ENCODE measurements around the gene OLFML3. TPM values are rescaled to one million over a fixed set of nuclear protein-coding genes. Genes with fewer than 3 reads are reported as not detected.

Gene OLFML3
- total RNA-seq, 1 donor from 2014 or later: 43.5 TPM

- DNase-seq (ENCODE audit: low spot score): no peak
Measured at GRCh38 chr1:113949007-113949406, 30.3 kb upstream of the OLFML3 start.

GRCh38 chr1:113950908-113951307 is 28.4 kb upstream of the OLFML3 start:
- DNase-seq (ENCODE audit: low spot score): no peak

GRCh38 chr1:113951719-113952118 is 27.6 kb upstream of the OLFML3 start:
- no peak for DNase-seq (ENCODE audit: low spot score)

- no peak for DNase-seq (ENCODE audit: low spot score)
Measured at GRCh38 chr1:113957984-113958383, 21.3 kb upstream of the OLFML3 start.

GRCh38 chr1:113958691-113959090 is 20.6 kb upstream of the OLFML3 start:
- no peak for DNase-seq (ENCODE audit: low spot score)

GRCh38 chr1:113963281-113963906 is 15.9 kb upstream of the OLFML3 start:
- DNase-seq (ENCODE audit: low spot score): no peak

GRCh38 chr1:113965703-113966412 is 13.4 kb upstream of the OLFML3 start:
- no peak for DNase-seq (ENCODE audit: low spot score)

GRCh38 chr1:113972954-113973353 is 6.3 kb upstream of the OLFML3 start:
- DNase-seq (ENCODE audit: low spot score): no peak

- DNase-seq (ENCODE audit: low spot score): no peak
Measured at GRCh38 chr1:113975211-113975895, 3.9 kb upstream of the OLFML3 start.

- DNase-seq (ENCODE audit: low spot score): no peak
Measured at GRCh38 chr1:113976609-113977278, 2.5 kb upstream of the OLFML3 start.

- no peak for DNase-seq (ENCODE audit: low spot score)
Measured at GRCh38 chr1:113977906-113978305, 1.4 kb upstream of the OLFML3 start.

- DNase-seq (ENCODE audit: low spot score): peak; percentile 68
Measured at GRCh38 chr1:113980110-113980509, 836 bp downstream of the OLFML3 start.

- peak; percentile 82 for DNase-seq (ENCODE audit: low spot score)
Measured at GRCh38 chr1:113981962-113982931, 3.0 kb downstream of the OLFML3 start.

- DNase-seq (ENCODE audit: low spot score): no peak
Measured at GRCh38 chr1:113982949-113983348, 3.7 kb downstream of the OLFML3 start.

- no peak for DNase-seq (ENCODE audit: low spot score)
Measured at GRCh38 chr1:113983391-113983790, 4.1 kb downstream of the OLFML3 start.

- DNase-seq (ENCODE audit: low spot score): no peak
Measured at GRCh38 chr1:113983826-113984225, 4.6 kb downstream of the OLFML3 start.

- DNase-seq (ENCODE audit: low spot score): no peak
Measured at GRCh38 chr1:113984710-113985109, 5.4 kb downstream of the OLFML3 start.

- no peak for DNase-seq (ENCODE audit: low spot score)
Measured at GRCh38 chr1:113986802-113987201, 7.5 kb downstream of the OLFML3 start.

- no peak for DNase-seq (ENCODE audit: low spot score)
Measured at GRCh38 chr1:113987259-113987658, 8.0 kb downstream of the OLFML3 start.

- no peak for DNase-seq (ENCODE audit: low spot score)
Measured at GRCh38 chr1:113990530-113990929, 11.3 kb downstream of the OLFML3 start.

- DNase-seq (ENCODE audit: low spot score): no peak
Measured at GRCh38 chr1:113990961-113991360, 11.7 kb downstream of the OLFML3 start.

All from ureter (tissue), 1 donor.